Heart right ventricle (tissue), 16 donors: ENCODE results near the gene NAA25. TPM values are rescaled to one million over a fixed set of nuclear protein-coding genes. Genes with fewer than 3 reads are reported as not detected.

Experiments used
- ATAC-seq, 8 donors: fragments of 200-7000 bp; cut with Tn5 transposase; one replicate each; pipeline ENCODE4 v1.9.1; 2020; ENCODE audit warnings: mild to moderate bottlenecking in 8 of 8, moderate library complexity in 8 of 8, moderate number of reproducible peaks in 1 of 8
- DNase-seq, 2 donors: peaks; one replicate each; pipeline ENCODE4 v3.0.0-alpha.2; 2020
- H3K27ac ChIP-seq, 10 donors: fragments of 200-600 bp; sonication (generic) in 2 of 10; one replicate each; pipeline versions ENCODE4 v1.5.0 to v1.8.0; 2020 to 2022; ENCODE audit warnings: mild to moderate bottlenecking in 3 of 10
- H3K27me3 ChIP-seq, 7 donors: fragments of 200-600 bp; one replicate each; pipeline ENCODE4 v1.8.0; 2021 to 2022; ENCODE audit warnings: mild to moderate bottlenecking in 2 of 7
- H3K36me3 ChIP-seq, 9 donors: fragments of 200-600 bp; sonication (generic) in 1 of 9; one replicate each; pipeline versions ENCODE4 v1.5.0 to v1.8.0; 2020 to 2022; ENCODE audit warnings: mild to moderate bottlenecking in 2 of 9
- H3K4me1 ChIP-seq, 9 donors: fragments of 200-600 bp; sonication (generic) in 1 of 9; one replicate each; pipeline versions ENCODE4 v1.5.0 to v1.8.0; 2020 to 2022; ENCODE audit warnings: mild to moderate bottlenecking in 4 of 9
- H3K4me3 ChIP-seq, 10 donors: fragments of 200-600 bp; sonication (generic) in 2 of 10; one replicate each; pipeline versions ENCODE4 v1.5.0 to v1.8.0; 2020 to 2022; ENCODE audit warnings: mild to moderate bottlenecking in 7 of 10, moderate library complexity in 2 of 10
- H3K9me3 ChIP-seq, 11 donors: fragments of 200-600 bp in 10 of 11; sonication (generic) in 2 of 11; one replicate each; pipeline versions ENCODE4 v1.5.0 to v1.8.0; 2013 to 2022; ENCODE audit warnings: mild to moderate bottlenecking in 2 of 11, control low read depth in 1 of 11, moderate library complexity in 1 of 11
- WGBS, 2 donors: extraction: QIAGEN DNeasy Blood & Tissue Kit; methylation state at CpG; one replicate each; pipeline ENCODE4 v1.1.7; 2013; ENCODE audit warnings: inconsistent platforms in 1 of 2; 5-methylcytosine and 5-hydroxymethylcytosine counted together
- intact Hi-C, 10 donors: fragments of 100-400 bp; cut with DNase I; formaldehyde crosslinking; loops; one replicate each; pipeline versions ENCODE4 v1.11.1 to v1.14.2; 2022
- polyA plus RNA-seq, 2 donors: library from polyadenylated mRNA; stranded (reverse); fragments of 200-250 nt; gene quantifications; one replicate each; pipeline ENCODE4 v1.2.3, GENCODE V29; 2013
- total RNA-seq, 10 donors: library from RNA; stranded (reverse); fragmentation: NEBNext Ultra II Directional in 3 of 10; extraction: Animal tissue kit (Norgen Biotek cat#: 25700) in 3 of 10; gene quantifications; one replicate each; pipeline versions ENCODE4 v1.2.1 to v1.2.4, GENCODE V29; 2021 to 2023
- TF ChIP-seq, protein P1 (sequence below), 9 donors: fragments of 200-600 bp; sonication (generic) in 2 of 9; IDR thresholded peaks; one replicate each; pipeline versions ENCODE4 v1.5.0 to v1.8.0; 2021 to 2022; ENCODE audit warnings: antibody characterized with exemption in 9 of 9, mild to moderate bottlenecking in 5 of 9, moderate library complexity in 1 of 9
- donor health status: Arrhythmogenic right ventricular cardiomyopathy.
- donor health status: ischemic (EF 13 %, LVEDD 7.1; RV severe dilation, severe dysfunction).
- donor health status: healthy with polysubstance abuse.
- donor health status: DM: no; HTN: yes; CAD: no.
- donor health status: DM: no; HTN: no; CAD: no.
- donor health status: ischemic (EF 25% LVEDD 6.9; RV normal size, moderate dysfunction).
- donor health status: ischemic (EF 25% LVEDD 5.7; RV mildly dilated, moderate dysfunction).
- donor health status: healthy.
- donor health status: DM: yes; HTN: yes; CAD: no.
- donor health status: Ischemic cardiomyopathy.
- donor health status: ischemic (EF 35%, LVEDD 5.7; RV mildly dilated, moderate dysfunction).
- donor health status: nonischemic (EF 11% LVEDD 7.7; RV severe dilation, severe dysfunction).
- donor health status: DM: yes; HTN: yes; CAD: no.
- donor health status: PGD.
- donor health status: ischemic (EF 29% LVEDD 5.4; RV normal size, mild dysfunction).
- donor health status: nonischemic (EF 23%, LVEDD 6.1; RV moderate dilation, normal function).

The NAA25 gene
- total and polyA plus RNA-seq, 12 donors: 3.6 to 26.3 (median 17.9) TPM

DNA sequence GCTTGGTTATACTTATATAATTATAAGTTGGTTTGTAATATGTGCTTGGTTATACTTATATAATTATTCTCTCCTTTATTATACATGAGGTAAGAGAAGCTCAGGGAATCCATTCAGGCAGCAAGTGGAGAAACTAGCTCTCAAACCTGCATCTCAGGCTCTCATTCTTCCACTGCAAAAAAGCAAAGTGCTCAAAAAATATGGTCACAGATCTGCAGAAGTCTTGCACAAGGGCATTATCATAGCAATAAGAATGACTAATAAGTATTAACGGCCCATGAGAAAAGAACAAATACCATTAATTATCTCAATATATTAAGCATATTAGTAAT lies 16.3 kb upstream of the NAA25 start:
- DNase-seq: no peak
- Histone ChIP-seq H3K27me3 (no peaks in the 10 kb centered on the region), H3K36me3 (no peaks in the 10 kb centered on the region), H3K27ac (peak overlapping the region in 7 of 10 donors; percentile 30 to 96 (median 67)), H3K4me1 (peaks cover 4 to 70% (median 59%) of the 10 kb centered on the region in 9 donors), H3K9me3 (no peaks in the 10 kb centered on the region), H3K4me3 (peak overlapping the region in 7 of 10 donors; percentile 72 to 98 (median 90))
- 0 to 8% methylated on average over 1 of the region's 1 CpG for WGBS, 2 donors
- TF ChIP-seq, protein P1, sequence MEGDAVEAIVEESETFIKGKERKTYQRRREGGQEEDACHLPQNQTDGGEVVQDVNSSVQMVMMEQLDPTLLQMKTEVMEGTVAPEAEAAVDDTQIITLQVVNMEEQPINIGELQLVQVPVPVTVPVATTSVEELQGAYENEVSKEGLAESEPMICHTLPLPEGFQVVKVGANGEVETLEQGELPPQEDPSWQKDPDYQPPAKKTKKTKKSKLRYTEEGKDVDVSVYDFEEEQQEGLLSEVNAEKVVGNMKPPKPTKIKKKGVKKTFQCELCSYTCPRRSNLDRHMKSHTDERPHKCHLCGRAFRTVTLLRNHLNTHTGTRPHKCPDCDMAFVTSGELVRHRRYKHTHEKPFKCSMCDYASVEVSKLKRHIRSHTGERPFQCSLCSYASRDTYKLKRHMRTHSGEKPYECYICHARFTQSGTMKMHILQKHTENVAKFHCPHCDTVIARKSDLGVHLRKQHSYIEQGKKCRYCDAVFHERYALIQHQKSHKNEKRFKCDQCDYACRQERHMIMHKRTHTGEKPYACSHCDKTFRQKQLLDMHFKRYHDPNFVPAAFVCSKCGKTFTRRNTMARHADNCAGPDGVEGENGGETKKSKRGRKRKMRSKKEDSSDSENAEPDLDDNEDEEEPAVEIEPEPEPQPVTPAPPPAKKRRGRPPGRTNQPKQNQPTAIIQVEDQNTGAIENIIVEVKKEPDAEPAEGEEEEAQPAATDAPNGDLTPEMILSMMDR (IDR thresholded peaks at IDR 0.05): no peak
- no peak for ATAC-seq
- intact Hi-C loops: no loop called here

DNA sequence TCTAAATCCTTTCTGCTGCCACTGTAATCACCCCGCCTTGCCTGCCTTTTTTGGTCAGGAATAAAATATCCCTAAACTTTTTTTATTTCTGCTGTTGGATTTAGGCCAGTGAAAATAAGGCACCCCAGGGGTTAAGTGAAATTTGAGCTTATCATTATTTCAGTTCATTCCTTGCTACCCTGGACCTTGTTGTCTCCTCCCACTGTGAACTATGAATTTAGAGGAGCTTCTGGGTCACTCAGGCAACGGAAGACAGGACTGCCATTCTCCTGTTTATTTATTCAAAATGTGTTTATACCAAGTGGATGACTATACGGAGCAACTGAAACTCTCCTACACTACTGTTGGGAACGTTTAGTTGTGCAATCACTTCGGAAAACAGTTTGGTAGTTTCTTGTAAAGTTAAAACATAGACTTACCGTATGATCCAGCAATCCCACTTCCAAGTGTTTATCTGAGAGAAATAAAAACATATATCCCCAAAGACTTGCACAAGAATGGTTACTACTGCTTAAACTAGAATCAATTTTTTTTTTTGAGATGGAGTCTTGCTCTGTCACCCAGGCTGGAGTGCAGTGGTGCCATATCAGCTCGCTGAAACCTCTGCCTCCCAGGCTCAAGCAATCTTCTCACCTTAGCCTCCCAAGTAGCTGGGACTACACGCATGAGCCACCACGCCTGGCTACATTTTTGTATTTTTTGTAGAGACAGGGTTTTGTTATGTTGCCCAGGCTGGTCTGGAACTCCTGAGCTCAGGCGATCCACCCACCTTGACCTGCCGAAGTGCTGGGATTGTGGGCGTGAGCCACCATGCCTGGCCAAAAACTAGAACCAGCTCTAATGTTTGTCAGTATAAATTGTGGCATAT lies 14.5 kb upstream of the NAA25 start:
- DNase-seq (no peak), ATAC-seq (no peak)
- peak overlapping the region; percentile 60 to 96 (median 87) for H3K27ac ChIP-seq
- no peaks in the 10 kb centered on the region for H3K36me3 ChIP-seq
- intact Hi-C loops: no loop called here
- H3K27me3 ChIP-seq: no peaks in the 10 kb centered on the region
- WGBS, 2 donors: 55 to 60% methylated on average over 12 of the region's 12 CpGs
- H3K9me3 ChIP-seq: no peaks in the 10 kb centered on the region
- H3K4me1 ChIP-seq: peaks cover 4 to 54% (median 41%) of the 10 kb centered on the region in 9 donors
- H3K4me3 ChIP-seq: no peak overlapping the region
- TF ChIP-seq, protein P1 (IDR thresholded peaks at IDR 0.05): no peak

DNA sequence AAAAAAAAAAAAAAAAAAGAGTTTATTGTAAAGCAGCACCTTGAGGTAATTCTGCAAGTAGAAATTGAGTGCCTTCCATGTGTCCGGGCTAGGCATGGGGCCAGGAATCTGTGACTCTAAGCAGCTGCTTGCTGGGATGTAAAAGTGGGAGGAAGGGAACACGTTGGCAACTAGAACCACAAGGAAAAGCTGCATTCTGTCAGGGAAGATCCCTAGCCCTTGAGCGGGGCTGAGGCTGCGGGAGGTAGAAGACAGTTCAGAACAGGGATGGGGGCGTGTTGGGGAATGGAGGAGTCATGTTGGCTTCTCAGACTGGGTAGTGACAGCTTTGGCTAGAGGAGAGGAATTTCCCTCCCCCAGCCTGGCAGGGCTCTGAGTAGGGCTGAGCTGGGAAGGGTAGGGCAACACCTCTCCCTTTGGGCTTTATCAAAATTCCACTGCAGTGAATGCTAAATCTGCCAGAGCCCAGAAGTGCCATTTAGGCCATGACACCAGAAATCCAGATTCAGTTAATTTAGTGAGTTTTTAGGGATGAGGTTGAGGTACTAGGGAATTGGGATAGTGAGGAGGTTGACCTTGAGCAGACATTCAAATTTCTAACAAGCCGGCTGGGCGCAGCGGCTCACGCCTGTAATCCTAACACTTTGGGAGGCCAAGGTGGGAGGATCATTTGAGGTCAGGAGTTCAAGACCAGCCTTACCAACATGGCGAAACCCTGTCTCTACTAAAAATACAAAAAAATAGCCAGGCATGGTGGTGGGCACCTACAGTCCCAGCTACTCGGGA lies 13.4 kb upstream of the NAA25 start:
- H3K27me3 ChIP-seq: no peaks in the 10 kb centered on the region
- 33 to 47% methylated on average over 11 of the region's 11 CpGs for WGBS, 2 donors
- H3K4me1 ChIP-seq: peaks cover 4 to 49% (median 37%) of the 10 kb centered on the region in 9 donors
- ATAC-seq (peak; percentile 26 to 73 (median 67)), DNase-seq (peak; percentile 66 to 80)
- intact Hi-C loops: no loop called here
- no peaks in the 10 kb centered on the region for H3K9me3 ChIP-seq
- peak overlapping the region in 1 of 10 donors; percentile 9 for H3K4me3 ChIP-seq
- TF ChIP-seq, protein P1 (IDR thresholded peaks at IDR 0.05): no peak
- H3K27ac ChIP-seq: peak overlapping the region; percentile 60 to 96 (median 87)
- H3K36me3 ChIP-seq: no peaks in the 10 kb centered on the region

DNA sequence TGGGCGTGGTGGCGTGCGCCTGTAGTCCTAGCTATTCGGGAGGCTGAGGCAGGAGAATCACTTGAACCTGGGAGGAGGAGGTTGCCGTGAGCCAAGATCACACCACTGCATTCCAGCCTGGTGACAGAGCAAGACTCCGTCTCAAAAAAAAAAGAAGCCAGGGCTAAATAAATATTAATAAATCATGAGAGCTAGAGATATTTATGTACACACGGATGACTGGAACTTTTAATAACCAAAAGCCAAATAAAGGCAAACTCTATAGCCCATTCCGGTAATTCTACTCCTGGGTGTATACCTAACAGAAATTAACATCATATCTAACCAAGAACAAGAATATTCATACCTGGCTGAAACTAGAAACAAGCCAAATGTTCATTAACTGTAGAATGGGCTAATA lies 9.1 kb upstream of the NAA25 start:
- no peak for DNase-seq
- intact Hi-C loops: no loop called here
- no peaks in the 10 kb centered on the region for H3K9me3 ChIP-seq
- WGBS, 2 donors: 84 to 85% methylated on average over 8 of the region's 8 CpGs
- TF ChIP-seq, protein P1 (IDR thresholded peaks at IDR 0.05): no peak
- peaks cover 4 to 33% (median 26%) of the 10 kb centered on the region in 9 donors for H3K4me1 ChIP-seq
- H3K4me3 ChIP-seq: no peak overlapping the region
- H3K27ac ChIP-seq: peak overlapping the region in 7 of 10 donors; percentile 66 to 86 (median 81)
- H3K27me3 ChIP-seq: no peaks in the 10 kb centered on the region
- no peak for ATAC-seq
- no peaks in the 10 kb centered on the region for H3K36me3 ChIP-seq
